Fibroblast of villous mesenchyme (primary cell): ENCODE measurements around the gene RIOK3. TPM values are rescaled to one million over a fixed set of nuclear protein-coding genes. Genes with fewer than 3 reads are reported as not detected.

Experiments used
- DNase-seq: peaks from one replicate; pipeline ENCODE4 v3.0.0-alpha.2; 2010; ENCODE audit warnings: low read depth
- H3K4me3 ChIP-seq: 2 replicates; pipeline ENCODE4 v1.5.1; 2011; ENCODE audit warnings: low read depth, mild to moderate bottlenecking, low read length
- total RNA-seq: library from RNA; depleted of rRNA; stranded (reverse); fragments of >200 nt; gene quantifications from 2 replicates; pipeline ENCODE4 v1.2.3, GENCODE V29; 2012
- TF ChIP-seq, protein P1 (sequence below): IDR thresholded peaks from 2 replicates; pipeline ENCODE4 v1.5.1; 2012; ENCODE audit warnings: low read depth, mild to moderate bottlenecking, low read length; ENCODE audit not compliant: insufficient read depth

Gene RIOK3
- total RNA-seq, 1 donor: 71.2 TPM

DNA sequence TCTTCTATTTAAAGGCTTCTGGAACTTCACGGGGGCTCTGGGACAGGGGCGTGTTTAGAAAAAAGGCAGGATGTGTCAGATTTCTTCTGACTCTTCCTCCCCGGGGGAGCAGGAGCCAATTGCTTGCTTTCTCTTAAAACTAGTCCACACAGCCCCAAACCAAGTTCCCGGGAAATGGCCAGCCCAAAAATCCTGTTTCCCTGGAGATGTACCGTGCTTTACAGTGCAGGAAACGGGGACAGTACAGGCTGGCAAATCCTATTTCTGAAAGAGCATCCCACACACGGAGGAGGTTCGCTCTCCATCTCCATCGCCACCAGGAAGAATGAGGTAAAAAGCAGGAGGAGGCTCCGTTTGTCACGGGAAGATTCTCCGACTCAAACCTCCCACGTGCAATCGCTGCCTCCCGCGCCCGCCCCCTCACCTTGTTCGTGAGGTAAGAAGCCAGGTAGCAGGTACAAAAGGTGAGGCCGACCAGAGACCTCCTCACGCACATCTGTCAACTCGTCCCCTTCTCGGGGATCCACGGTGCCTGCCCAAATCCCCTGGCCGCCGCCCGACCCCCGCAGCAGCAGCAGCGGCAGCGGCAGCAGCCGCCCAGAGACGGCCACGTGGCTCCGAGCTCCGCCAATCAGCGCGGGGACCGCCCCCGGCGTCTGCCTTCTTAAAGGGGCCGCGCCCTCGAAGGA, 15.6 kb upstream of the RIOK3 start:
- peak; percentile 67 for DNase-seq
- H3K4me3 ChIP-seq: peak overlapping the region; percentile 96
- TF ChIP-seq, protein P1, sequence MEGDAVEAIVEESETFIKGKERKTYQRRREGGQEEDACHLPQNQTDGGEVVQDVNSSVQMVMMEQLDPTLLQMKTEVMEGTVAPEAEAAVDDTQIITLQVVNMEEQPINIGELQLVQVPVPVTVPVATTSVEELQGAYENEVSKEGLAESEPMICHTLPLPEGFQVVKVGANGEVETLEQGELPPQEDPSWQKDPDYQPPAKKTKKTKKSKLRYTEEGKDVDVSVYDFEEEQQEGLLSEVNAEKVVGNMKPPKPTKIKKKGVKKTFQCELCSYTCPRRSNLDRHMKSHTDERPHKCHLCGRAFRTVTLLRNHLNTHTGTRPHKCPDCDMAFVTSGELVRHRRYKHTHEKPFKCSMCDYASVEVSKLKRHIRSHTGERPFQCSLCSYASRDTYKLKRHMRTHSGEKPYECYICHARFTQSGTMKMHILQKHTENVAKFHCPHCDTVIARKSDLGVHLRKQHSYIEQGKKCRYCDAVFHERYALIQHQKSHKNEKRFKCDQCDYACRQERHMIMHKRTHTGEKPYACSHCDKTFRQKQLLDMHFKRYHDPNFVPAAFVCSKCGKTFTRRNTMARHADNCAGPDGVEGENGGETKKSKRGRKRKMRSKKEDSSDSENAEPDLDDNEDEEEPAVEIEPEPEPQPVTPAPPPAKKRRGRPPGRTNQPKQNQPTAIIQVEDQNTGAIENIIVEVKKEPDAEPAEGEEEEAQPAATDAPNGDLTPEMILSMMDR: no peak

- H3K4me3 ChIP-seq: peak overlapping the region; percentile 96
- DNase-seq: no peak
- TF ChIP-seq, protein P1: no peak
Observed at GRCh38 chr18:23438046-23438377, 15.1 kb upstream of the RIOK3 start.

DNA sequence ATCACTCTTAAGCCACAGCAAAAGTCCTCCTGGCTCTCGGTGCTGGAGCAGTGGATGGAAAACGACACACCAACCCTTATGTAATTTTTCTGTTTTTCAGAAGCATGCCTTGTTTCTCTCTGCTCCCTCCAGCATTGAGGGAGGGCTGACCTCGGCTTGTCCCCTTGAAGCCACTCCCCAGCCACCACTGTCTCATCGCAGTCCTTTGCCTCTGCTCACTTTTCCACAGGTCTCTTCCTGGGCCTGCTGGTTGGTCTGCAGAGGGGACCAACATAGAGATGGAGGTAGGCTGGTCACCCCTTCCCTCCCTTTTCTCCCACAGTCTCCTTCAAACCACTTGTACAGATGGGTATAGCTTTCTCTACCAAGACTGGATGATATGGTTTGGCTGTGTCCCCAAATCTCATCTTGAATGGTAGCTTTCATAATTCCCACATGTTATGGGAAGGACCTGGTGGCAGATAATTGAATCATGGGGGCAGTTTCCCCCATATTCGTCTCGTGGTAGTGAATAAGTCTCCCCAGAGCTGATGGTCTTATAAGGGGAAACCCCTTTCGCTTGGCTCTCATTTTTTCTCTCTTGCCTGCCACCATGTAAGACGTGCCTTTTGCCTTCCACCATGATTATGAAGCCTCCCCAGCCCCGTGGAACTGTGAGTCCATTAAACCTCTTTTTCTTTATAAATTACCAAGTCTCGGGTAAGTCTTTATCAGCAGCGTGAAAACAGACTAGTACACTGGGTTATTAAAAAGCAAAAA, 14.3 kb upstream of the RIOK3 start:
- no peak overlapping the region for H3K4me3 ChIP-seq
- TF ChIP-seq, protein P1: no peak
- no peak for DNase-seq

GRCh38 chr18:23440131-23440530, 13.0 kb upstream of the RIOK3 start:
- TF ChIP-seq, protein P1: no peak
- DNase-seq: no peak

GRCh38 chr18:23442958-23443357, 10.1 kb upstream of the RIOK3 start:
- H3K4me3 ChIP-seq: no peak overlapping the region
- DNase-seq: no peak
- TF ChIP-seq, protein P1: no peak

More at GRCh38 chr18:23440131-23440530, 13.0 kb upstream of the RIOK3 start:
- H3K4me3 ChIP-seq: no peak overlapping the region

- no peak overlapping the region for H3K4me3 ChIP-seq
- TF ChIP-seq, protein P1: no peak
- DNase-seq: no peak
Observed at GRCh38 chr18:23448291-23448690, 4.8 kb upstream of the RIOK3 start.
